ENCODE results near the gene PHF12. TPM values are rescaled to one million over a fixed set of nuclear protein-coding genes. Genes with fewer than 3 reads are reported as not detected.

The PHF12 gene
- polyA plus RNA-seq, 2 of the 4 experiments (the other 2 are of a cell fraction), result 25.3 to 29.9 TPM

DNA sequence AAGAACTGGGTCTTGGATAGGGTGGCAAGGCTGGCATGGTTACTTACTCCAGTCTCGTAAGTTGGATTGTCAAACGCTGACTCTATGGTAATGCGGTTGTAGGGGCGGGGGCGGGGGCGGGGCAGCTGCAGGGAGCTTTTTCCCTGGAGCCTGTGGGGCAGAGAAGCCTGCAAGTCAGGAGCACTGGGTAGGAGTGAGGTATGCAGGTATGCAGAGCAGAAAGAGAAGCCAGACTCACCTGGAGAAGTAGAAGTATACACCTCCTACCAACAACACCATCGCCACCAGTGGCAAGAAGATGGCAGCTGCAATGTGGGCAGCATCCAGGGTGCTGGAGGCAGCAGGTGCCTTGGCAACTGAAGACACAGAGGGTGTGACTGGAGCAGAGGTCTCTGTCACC is 4.8 kb upstream of the PHF12 start:
- H3K4me3 ChIP-seq, result no peak overlapping the region
- H3K9me3 ChIP-seq, result no peaks in the 10 kb centered on the region
- DNase-seq (ENCODE audit: low read depth in 1 of 2, low spot score in 1 of 2), result no peak
- 82% methylated on average over 5 of the region's 7 CpGs for WGBS (ENCODE audit: missing lambda C conversion rate)
- H3K27ac ChIP-seq, result no peak overlapping the region
- POLR2A ChIA-PET, result no interaction called here
- CTCF ChIA-PET, result interaction anchor here (1.0 to 15.4 kb wide), 7 partner anchors 9 to 229 kb away, joined by 3 to 1025 read pairs (median 4); partner anchors contain the start of gene TLCD1
- no peak overlapping the region for H3K4me2 ChIP-seq
- FAIRE-seq, result no peak
- ATAC-seq, result no peak
- TF ChIP-seq SMC3 (IDR thresholded peaks at IDR 0.05) (no peak), RFX5 (IDR thresholded peaks at IDR 0.05) (no peak), POLR2A (IDR thresholded peaks at IDR 0.05; ENCODE audit: low read length) (no peak), ESRRA (IDR thresholded peaks at IDR 0.05; ENCODE audit: borderline replicate concordance, low read length) (no peak), KDM1A (IDR thresholded peaks at IDR 0.05; ENCODE audit: low read depth) (no peak), NR3C1 (IDR thresholded peaks at IDR 0.05) (no peak), RAD21 (conservative IDR thresholded peaks at IDR 0.05 in 1 of 2, IDR thresholded peaks at IDR 0.05 in 1 of 2) (no peak), NPAS2 (CRISPR knock-in tag; IDR thresholded peaks at IDR 0.05; ENCODE audit: borderline replicate concordance) (no peak), MYC (IDR thresholded peaks at IDR 0.05; ENCODE audit: borderline replicate concordance, low read length) (no peak), ZC3H11A (IDR thresholded peaks at IDR 0.05) (no peak), JUNB (IDR thresholded peaks at IDR 0.05) (no peak), CBX2 (IDR thresholded peaks at IDR 0.05; ENCODE audit: borderline replicate concordance, low read depth) (no peak), RNF2 (IDR thresholded peaks at IDR 0.05; ENCODE audit: borderline replicate concordance, low read depth) (no peak), NFE2L2 (conservative IDR thresholded peaks at IDR 0.05; ENCODE audit: low read length) (no peak), FOSB (CRISPR knock-in tag; IDR thresholded peaks at IDR 0.05) (no peak)
- TF ChIP-seq, protein P1, sequence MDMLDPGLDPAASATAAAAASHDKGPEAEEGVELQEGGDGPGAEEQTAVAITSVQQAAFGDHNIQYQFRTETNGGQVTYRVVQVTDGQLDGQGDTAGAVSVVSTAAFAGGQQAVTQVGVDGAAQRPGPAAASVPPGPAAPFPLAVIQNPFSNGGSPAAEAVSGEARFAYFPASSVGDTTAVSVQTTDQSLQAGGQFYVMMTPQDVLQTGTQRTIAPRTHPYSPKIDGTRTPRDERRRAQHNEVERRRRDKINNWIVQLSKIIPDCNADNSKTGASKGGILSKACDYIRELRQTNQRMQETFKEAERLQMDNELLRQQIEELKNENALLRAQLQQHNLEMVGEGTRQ (IDR thresholded peaks at IDR 0.05), result no peak
- TF ChIP-seq, protein P2, sequence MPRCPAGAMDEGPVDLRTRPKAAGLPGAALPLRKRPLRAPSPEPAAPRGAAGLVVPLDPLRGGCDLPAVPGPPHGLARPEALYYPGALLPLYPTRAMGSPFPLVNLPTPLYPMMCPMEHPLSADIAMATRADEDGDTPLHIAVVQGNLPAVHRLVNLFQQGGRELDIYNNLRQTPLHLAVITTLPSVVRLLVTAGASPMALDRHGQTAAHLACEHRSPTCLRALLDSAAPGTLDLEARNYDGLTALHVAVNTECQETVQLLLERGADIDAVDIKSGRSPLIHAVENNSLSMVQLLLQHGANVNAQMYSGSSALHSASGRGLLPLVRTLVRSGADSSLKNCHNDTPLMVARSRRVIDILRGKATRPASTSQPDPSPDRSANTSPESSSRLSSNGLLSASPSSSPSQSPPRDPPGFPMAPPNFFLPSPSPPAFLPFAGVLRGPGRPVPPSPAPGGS (IDR thresholded peaks at IDR 0.05), result no peak
- TF ChIP-seq, protein P3, sequence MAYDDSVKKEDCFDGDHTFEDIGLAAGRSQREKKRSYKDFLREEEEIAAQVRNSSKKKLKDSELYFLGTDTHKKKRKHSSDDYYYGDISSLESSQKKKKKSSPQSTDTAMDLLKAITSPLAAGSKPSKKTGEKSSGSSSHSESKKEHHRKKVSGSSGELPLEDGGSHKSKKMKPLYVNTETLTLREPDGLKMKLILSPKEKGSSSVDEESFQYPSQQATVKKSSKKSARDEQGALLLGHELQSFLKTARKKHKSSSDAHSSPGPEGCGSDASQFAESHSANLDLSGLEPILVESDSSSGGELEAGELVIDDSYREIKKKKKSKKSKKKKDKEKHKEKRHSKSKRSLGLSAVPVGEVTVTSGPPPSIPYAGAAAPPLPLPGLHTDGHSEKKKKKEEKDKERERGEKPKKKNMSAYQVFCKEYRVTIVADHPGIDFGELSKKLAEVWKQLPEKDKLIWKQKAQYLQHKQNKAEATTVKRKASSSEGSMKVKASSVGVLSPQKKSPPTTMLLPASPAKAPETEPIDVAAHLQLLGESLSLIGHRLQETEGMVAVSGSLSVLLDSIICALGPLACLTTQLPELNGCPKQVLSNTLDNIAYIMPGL (CRISPR knock-in tag; IDR thresholded peaks at IDR 0.05; ENCODE audit: borderline replicate concordance), result no peak
- TF ChIP-seq, protein P4, sequence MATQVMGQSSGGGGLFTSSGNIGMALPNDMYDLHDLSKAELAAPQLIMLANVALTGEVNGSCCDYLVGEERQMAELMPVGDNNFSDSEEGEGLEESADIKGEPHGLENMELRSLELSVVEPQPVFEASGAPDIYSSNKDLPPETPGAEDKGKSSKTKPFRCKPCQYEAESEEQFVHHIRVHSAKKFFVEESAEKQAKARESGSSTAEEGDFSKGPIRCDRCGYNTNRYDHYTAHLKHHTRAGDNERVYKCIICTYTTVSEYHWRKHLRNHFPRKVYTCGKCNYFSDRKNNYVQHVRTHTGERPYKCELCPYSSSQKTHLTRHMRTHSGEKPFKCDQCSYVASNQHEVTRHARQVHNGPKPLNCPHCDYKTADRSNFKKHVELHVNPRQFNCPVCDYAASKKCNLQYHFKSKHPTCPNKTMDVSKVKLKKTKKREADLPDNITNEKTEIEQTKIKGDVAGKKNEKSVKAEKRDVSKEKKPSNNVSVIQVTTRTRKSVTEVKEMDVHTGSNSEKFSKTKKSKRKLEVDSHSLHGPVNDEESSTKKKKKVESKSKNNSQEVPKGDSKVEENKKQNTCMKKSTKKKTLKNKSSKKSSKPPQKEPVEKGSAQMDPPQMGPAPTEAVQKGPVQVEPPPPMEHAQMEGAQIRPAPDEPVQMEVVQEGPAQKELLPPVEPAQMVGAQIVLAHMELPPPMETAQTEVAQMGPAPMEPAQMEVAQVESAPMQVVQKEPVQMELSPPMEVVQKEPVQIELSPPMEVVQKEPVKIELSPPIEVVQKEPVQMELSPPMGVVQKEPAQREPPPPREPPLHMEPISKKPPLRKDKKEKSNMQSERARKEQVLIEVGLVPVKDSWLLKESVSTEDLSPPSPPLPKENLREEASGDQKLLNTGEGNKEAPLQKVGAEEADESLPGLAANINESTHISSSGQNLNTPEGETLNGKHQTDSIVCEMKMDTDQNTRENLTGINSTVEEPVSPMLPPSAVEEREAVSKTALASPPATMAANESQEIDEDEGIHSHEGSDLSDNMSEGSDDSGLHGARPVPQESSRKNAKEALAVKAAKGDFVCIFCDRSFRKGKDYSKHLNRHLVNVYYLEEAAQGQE (IDR thresholded peaks at IDR 0.05), result no peak
- peaks cover 8% of the 10 kb centered on the region for H3K4me1 ChIP-seq

DNA sequence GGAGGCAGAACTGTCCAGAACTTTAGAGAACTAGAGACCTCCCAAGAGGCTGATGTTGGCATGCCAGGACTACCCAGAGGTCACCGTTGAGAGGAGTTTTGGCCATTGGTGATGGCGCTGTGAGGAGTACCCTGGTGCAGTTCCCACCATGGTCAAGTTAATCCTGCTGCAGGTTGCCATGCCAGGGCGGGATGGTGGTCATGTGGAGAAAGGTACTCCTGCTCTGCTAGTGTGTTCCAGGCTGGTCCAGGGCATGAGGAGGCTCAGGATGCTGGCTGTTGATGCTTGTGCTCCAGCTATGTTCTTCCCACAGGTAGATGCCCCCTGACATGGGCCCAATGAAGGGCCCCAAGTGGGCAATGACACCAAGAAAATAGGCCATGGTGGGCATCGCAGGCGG is 4.1 kb upstream of the PHF12 start:
- Histone ChIP-seq H3K27ac (no peak overlapping the region), H3K4me3 (no peak overlapping the region), H3K4me1 (peaks cover 8% of the 10 kb centered on the region), H3K9me3 (no peaks in the 10 kb centered on the region), H3K4me2 (no peak overlapping the region)
- ChIA-PET CTCF (interaction anchor here (2.2 to 15.4 kb wide), 3 partner anchors 10 to 229 kb away, joined by 20 to 1025 read pairs (median 30); partner anchors contain the start of gene TLCD1), POLR2A (no interaction called here)
- TF ChIP-seq CHD4 (IDR thresholded peaks at IDR 0.05; ENCODE audit: borderline replicate concordance) (no peak), NFE2L2 (conservative IDR thresholded peaks at IDR 0.05; ENCODE audit: low read length) (no peak), SREBF2 (IDR thresholded peaks at IDR 0.05) (no peak), RARB (CRISPR knock-in tag; IDR thresholded peaks at IDR 0.05) (no peak), JUNB (IDR thresholded peaks at IDR 0.05) (no peak), FOSB (CRISPR knock-in tag; IDR thresholded peaks at IDR 0.05) (no peak), RAD21 (conservative IDR thresholded peaks at IDR 0.05 in 1 of 2, IDR thresholded peaks at IDR 0.05 in 1 of 2) (no peak), CEBPB (IDR thresholded peaks at IDR 0.05) (no peak), BHLHE40 (IDR thresholded peaks at IDR 0.05; ENCODE audit: low read depth, low read length) (no peak), TP53 (CRISPR knock-in tag; IDR thresholded peaks at IDR 0.05) (no peak)
- TF ChIP-seq, protein P4 (IDR thresholded peaks at IDR 0.05), result no peak
- TF ChIP-seq, protein P1 (IDR thresholded peaks at IDR 0.05), result no peak
- ATAC-seq, result no peak
- WGBS (ENCODE audit: missing lambda C conversion rate), result 71% methylated on average over 5 of the region's 5 CpGs
- DNase-seq (ENCODE audit: low read depth in 1 of 2, low spot score in 1 of 2), result no peak
- no peak for FAIRE-seq

All from A549 (cell line).